MG63 (cell line): ENCODE measurements around the gene ERAL1. TPM values are rescaled to one million over a fixed set of nuclear protein-coding genes. Genes with fewer than 3 reads are reported as not detected.
"Not testable (repeated sequence)": the region's sequence is repeated elsewhere in the genome, so short reads cannot be mapped to it uniquely, and the experiment has no call there.

Source experiments
- DNase-seq: peaks from one replicate; pipeline ENCODE4 v3.0.0-alpha.2; 2020
- H3K27me3 ChIP-seq: fragments of 250-450 bp; sonication (Bioruptor Pico); 2 replicates; pipeline ENCODE4 v1.5.1; 2020; ENCODE audit warnings: mild to moderate bottlenecking, moderate library complexity
- H3K36me3 ChIP-seq: fragments of 250-450 bp; sonication (Bioruptor Pico); 2 replicates; pipeline ENCODE4 v1.5.1; 2020; ENCODE audit warnings: mild to moderate bottlenecking, moderate library complexity
- H3K4me3 ChIP-seq: fragments of 250-450 bp; sonication (Bioruptor Pico); 2 replicates; pipeline ENCODE4 v1.5.1; 2020; ENCODE audit warnings: mild to moderate bottlenecking, moderate library complexity
- H3K9me3 ChIP-seq: fragments of 250-450 bp; sonication (Bioruptor Pico); 2 replicates; pipeline ENCODE4 v1.5.1; 2020; ENCODE audit warnings: mild to moderate bottlenecking, moderate library complexity
- total RNA-seq: library from RNA; depleted of rRNA; stranded (reverse); fragments of >200 nt; shearing (Covaris generic); gene quantifications from 2 replicates; pipeline ENCODE4 v1.2.3, GENCODE V29; 2014; ENCODE audit warnings: low replicate concordance

Gene ERAL1
- total RNA-seq, 1 experiment from 2014 or later: 60.8 TPM

DNA sequence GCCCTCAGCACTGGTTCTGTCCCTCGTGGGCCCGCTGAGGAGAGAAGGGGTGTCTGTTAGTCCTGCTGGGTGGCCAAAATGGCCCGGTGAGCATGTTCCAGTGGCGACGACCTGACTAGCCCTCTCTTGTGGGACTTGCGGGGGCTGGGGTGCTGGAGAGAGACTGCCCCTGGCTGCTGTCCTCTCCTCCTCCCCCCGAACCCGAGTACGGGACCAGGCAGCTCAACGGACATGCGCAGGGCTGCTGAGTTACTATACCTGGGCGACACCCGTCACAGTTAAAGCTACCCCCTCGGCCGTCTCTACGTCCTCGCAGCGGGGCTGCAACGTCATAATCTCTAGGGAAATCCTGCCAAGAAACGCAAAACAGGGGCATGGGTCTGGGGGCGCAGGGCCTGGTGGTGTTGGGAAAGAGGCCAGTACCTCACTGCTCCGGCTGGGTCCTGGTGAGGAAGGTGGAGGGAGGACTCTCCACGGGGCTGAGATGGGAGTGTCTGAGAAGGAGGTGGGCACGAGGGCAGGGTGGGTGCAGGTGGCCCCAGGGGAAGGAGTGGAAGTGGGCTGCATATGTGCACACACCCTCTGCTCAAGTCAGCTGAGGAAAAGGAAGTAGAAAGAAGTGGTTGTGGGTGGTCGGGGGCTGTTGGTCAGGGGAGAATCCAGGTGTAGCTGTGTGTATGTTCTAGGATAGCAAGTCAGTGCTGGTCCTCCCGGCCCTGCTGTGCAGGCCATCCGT is 29.3 kb downstream of the ERAL1 start:
- no peaks in the 10 kb centered on the region for H3K9me3 ChIP-seq
- no peak overlapping the region for H3K4me3 ChIP-seq
- H3K36me3 ChIP-seq: peaks cover 28% of the 10 kb centered on the region
- DNase-seq: no peak
- no peaks in the 10 kb centered on the region for H3K27me3 ChIP-seq

DNA sequence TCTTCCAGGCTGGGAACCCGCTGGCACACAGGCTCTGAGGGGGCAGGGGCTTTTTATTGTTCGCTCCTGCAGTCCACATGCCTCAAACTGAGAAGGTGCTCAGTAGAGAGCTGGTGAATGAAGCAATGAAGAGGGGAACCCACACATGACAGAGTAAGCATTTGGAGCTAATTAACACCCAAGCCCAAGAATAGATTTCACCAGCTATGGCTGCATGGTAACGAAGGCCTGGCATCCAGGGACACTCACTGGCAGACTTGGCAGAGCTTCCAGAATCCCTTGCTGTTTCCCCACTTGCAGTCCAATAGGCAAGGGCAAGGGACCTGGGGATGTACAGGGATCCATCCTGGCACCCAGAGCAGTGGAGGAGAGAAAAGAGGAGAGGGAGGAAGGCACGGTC is 30.5 kb downstream of the ERAL1 start:
- Histone ChIP-seq H3K4me3 (no peak overlapping the region), H3K27me3 (no peaks in the 10 kb centered on the region), H3K36me3 (peaks cover 24% of the 10 kb centered on the region), H3K9me3 (no peaks in the 10 kb centered on the region)
- no peak for DNase-seq

GRCh38 chr17:28885951-28886350 is 31.1 kb downstream of the ERAL1 start:
- Histone ChIP-seq H3K36me3 (peaks cover 18% of the 10 kb centered on the region), H3K4me3 (no peak overlapping the region), H3K27me3 (no peaks in the 10 kb centered on the region), H3K9me3 (no peaks in the 10 kb centered on the region)
- no peak for DNase-seq

GRCh38 chr17:28887871-28888471 is 33.2 kb downstream of the ERAL1 start:
- Histone ChIP-seq H3K9me3 (no peaks in the 10 kb centered on the region), H3K4me3 (no peak overlapping the region), H3K27me3 (no peaks in the 10 kb centered on the region), H3K36me3 (peaks cover 11% of the 10 kb centered on the region)
- DNase-seq: no peak

DNA sequence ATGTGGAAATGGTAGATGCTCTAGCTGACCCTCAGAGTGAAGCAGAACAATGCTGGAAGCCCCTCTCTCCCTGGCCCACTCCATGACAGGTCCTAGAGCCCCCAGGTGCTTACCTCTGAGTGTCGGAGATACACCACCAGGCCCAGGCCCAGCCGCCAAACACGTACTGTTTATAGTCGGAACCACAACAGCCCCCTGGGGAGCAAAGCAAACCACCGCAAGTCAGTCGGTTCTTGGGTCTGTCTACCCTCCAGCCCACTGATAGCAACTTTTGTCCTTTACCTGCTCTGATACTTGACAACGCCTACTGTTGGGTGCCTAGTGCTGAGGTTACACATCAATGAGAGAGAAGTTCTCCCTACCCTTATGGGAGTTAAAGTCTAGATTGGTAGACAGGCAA is 34.0 kb downstream of the ERAL1 start:
- no peaks in the 10 kb centered on the region for H3K9me3 ChIP-seq
- no peaks in the 10 kb centered on the region for H3K27me3 ChIP-seq
- no peak overlapping the region for H3K4me3 ChIP-seq
- DNase-seq: no peak
- H3K36me3 ChIP-seq: peaks cover 13% of the 10 kb centered on the region

DNA sequence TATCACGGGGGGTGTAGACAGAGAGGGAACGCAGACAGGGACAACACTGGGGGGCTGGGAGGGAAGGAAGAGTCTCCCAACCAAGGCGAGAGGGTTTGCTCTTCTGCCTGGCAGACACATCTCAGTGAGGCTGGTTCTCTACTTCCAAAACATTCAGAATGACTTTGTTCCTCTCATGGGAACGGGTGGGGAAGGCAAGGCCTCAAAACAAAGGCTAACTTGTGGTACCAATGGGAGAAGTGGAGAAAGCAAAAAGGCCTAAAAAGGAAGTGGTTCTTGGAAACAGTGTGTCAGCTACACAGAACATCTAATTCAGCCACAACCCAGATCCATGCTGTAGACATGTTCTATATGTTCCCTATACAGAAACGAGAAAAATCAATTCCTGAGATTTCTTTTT is 35.2 kb downstream of the ERAL1 start:
- Histone ChIP-seq H3K27me3 (no peaks in the 10 kb centered on the region), H3K9me3 (no peaks in the 10 kb centered on the region), H3K36me3 (peaks cover 14% of the 10 kb centered on the region), H3K4me3 (no peak overlapping the region)
- DNase-seq: no peak

GRCh38 chr17:28891201-28891600 is 36.4 kb downstream of the ERAL1 start:
- Histone ChIP-seq H3K4me3 (no peak overlapping the region), H3K36me3 (peaks cover 11% of the 10 kb centered on the region), H3K9me3 (no peaks in the 10 kb centered on the region), H3K27me3 (no peaks in the 10 kb centered on the region)
- DNase-seq: no peak

DNA sequence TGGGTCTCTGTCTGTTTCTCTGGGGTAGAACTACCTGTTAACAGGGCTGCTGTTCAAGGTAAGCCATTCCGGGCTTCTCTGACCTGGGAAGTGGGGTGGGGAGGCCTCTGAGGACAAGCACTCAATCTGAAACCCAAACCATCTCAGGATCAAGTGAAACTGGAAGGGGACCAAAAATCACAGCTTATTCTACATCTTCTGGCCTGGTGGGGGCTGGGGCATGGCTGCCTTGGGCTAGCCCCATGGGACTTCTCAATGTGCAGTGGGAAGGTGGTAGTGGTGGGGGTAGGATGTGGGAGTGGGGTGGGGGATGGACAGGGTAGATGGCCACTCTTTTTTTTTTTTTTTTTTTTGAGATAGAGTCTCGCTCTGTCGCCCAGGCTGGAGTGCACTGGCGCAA is 37.2 kb downstream of the ERAL1 start:
- Histone ChIP-seq H3K36me3 (peaks cover 11% of the 10 kb centered on the region), H3K9me3 (no peaks in the 10 kb centered on the region), H3K27me3 (no peaks in the 10 kb centered on the region), H3K4me3 (no peak overlapping the region)
- DNase-seq: no peak

DNA sequence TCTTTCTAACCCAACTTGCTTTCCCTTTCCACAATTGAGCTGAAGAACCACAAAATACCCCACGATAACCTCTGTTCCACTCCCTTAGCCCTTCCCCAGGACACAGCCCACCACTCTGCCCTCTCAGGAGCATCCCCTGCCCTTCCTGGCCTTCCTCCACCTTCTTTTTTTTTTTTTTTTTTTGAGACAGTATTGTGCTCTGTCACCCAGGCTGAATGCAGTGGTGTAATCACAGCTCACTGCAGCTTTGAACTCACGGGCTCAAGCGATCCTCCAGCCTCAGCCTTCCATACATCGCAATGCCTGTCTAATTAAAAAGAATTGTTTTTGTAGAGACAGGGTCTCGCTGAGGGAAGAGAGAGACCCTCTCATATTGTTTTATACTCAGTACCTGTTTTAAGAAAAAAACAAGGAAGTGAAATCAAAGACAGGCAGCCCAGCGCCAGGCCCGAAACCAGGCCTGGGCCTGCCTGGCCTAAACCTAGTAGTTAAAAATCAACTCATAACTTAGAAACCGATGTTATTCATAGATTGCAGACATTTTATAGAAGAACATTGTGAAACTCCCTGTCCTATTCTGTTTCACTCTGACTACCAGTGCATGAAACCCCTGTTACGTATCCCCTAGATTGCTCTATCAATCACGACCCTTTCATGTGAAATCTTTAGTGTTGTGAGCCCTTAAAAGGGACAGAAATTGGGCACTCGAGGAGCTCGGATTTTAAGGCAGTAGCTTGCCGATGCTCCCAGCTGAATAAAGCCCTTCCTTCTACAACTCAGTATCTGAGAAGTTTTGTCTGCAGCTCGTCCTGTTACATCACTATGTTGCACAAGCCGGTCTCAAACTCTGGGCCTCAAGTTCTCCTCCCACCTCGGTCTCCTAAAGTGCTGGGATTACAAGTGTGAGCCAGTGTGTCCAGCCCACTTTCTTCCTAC is 38.7 kb downstream of the ERAL1 start:
- not testable (repeated sequence) for H3K27me3 ChIP-seq, H3K4me3 ChIP-seq, H3K9me3 ChIP-seq, DNase-seq
- H3K36me3 ChIP-seq: peaks cover 11% of the 10 kb centered on the region

GRCh38 chr17:28895794-28896447 is 41.1 kb downstream of the ERAL1 start:
- H3K4me3 ChIP-seq: peak overlapping the region; percentile 87
- no peaks in the 10 kb centered on the region for H3K9me3 ChIP-seq
- no peaks in the 10 kb centered on the region for H3K27me3 ChIP-seq
- peaks cover 11% of the 10 kb centered on the region for H3K36me3 ChIP-seq
- DNase-seq: no peak

GRCh38 chr17:28896491-28896883 is 41.7 kb downstream of the ERAL1 start:
- H3K4me3 ChIP-seq: peak overlapping the region; percentile 87
- no peak for DNase-seq
- H3K36me3 ChIP-seq: peaks cover 7% of the 10 kb centered on the region
- H3K27me3 ChIP-seq: no peaks in the 10 kb centered on the region
- H3K9me3 ChIP-seq: no peaks in the 10 kb centered on the region

DNA sequence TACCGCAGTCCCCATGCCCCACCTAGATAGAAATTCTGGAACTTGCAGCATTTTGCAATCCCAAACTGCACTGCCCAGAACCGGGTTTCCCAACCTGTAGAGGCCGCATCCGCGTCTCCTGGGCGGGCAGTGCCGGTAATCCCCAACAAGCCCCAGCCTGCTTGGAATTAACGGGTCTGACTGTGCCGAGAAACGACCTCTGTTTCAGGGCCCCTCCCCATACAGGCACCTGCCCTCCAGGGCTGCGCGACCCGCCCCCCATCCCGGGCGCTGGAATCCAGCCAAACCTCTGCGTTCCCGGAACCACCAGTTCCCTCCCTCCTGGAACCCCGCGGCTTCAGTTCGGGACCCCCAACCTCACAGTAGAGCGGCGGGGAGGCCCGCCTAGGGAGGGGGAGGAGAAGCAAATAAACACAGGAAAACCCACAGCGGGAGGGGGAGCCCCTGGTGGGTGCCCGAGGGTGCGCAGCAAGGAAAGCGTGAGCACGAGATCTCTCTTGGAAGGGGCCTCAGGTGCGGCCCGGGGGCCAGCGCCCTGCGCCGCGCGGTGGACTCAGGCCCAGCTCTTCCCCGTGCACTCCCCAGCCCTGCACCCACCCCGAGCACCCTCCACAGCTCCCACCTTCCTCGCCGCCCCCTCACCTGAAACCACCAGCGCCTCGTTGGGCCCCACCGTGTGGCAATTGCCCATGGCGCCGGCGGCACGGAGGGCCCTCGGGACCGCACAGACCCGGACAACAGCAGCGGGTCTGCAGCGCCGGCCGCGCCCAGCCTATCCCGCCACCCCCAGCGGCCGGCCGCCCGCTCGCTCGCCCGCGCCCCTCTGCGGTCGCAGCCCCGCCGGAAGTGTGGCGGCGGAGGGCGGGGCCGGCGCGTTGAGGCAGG is 42.3 kb downstream of the ERAL1 start, which contains the start of gene FLOT2:
TSS of gene FLOT2 (minus strand) at position 850 of the 885 bp plus-strand sequence. CDS start at position 691, 159 bp downstream.
- Histone ChIP-seq H3K36me3 (peaks cover 4% of the 10 kb centered on the region; the same call in 1 of the 2 replicates), H3K9me3 (no peaks in the 10 kb centered on the region), H3K27me3 (no peaks in the 10 kb centered on the region; the same call in 1 of the 2 replicates), H3K4me3 (peak within 1 kb of the TSS; percentile 87)
- peak; percentile 60 for DNase-seq

- DNase-seq: no peak
- Histone ChIP-seq H3K36me3 (peaks cover 4% of the 10 kb centered on the region; the same call in 1 of the 2 replicates), H3K4me3 (peak overlapping the region; percentile 87), H3K9me3 (no peaks in the 10 kb centered on the region), H3K27me3 (peaks cover 2% of the 10 kb centered on the region; the same call in 1 of the 2 replicates)
These were observed 43.1 kb downstream of the ERAL1 start for GRCh38 chr17:28897769-28898526.

GRCh38 chr17:28898527-28898955 is 43.7 kb downstream of the ERAL1 start:
- no peak overlapping the region for H3K4me3 ChIP-seq
- H3K36me3 ChIP-seq: peaks cover 4% of the 10 kb centered on the region; the same call in 1 of the 2 replicates
- no peaks in the 10 kb centered on the region for H3K9me3 ChIP-seq
- no peak for DNase-seq
- H3K27me3 ChIP-seq: peaks cover 2% of the 10 kb centered on the region; the same call in 1 of the 2 replicates
